Stimulated activated CD4-positive, alpha-beta T cell treated with anti-CD3 and anti-CD28 coated beads, Interleukin-1b, Interleukin-23, amount 100 ng/mL, for 48 hours (primary cell): ENCODE measurements around the gene ZFHX3.

ENCODE experiments used
- DNase-seq: peaks from one replicate; pipeline ENCODE4 v3.0.0-alpha.2; 2020

ZFHX3 gene

GRCh38 chr16:72969812-72970211, 78.1 kb downstream of the ZFHX3 start:
- no peak for DNase-seq

- DNase-seq: no peak
Observed at GRCh38 chr16:72969146-72969545, 78.8 kb downstream of the ZFHX3 start.

- DNase-seq: no peak
Observed at GRCh38 chr16:72967941-72968340, 80.0 kb downstream of the ZFHX3 start.

- DNase-seq: no peak
Observed at GRCh38 chr16:72963533-72964315, 84.2 kb downstream of the ZFHX3 start.

GRCh38 chr16:72962347-72962746, 85.6 kb downstream of the ZFHX3 start:
- no peak for DNase-seq

- no peak for DNase-seq
Observed at GRCh38 chr16:72961863-72962262, 86.1 kb downstream of the ZFHX3 start.

GRCh38 chr16:72961115-72961832, 86.7 kb downstream of the ZFHX3 start:
- no peak for DNase-seq

- DNase-seq: no peak
Observed at GRCh38 chr16:72960101-72960500, 87.8 kb downstream of the ZFHX3 start.

- no peak for DNase-seq
Observed at GRCh38 chr16:72959301-72959996, 88.5 kb downstream of the ZFHX3 start.

- no peak for DNase-seq
Observed at GRCh38 chr16:72958522-72959076, 89.3 kb downstream of the ZFHX3 start.

- no peak for DNase-seq
Observed at GRCh38 chr16:72957303-72958277, 90.3 kb downstream of the ZFHX3 start.

GRCh38 chr16:72956124-72957064, 91.5 kb downstream of the ZFHX3 start:
- DNase-seq: no peak

GRCh38 chr16:72952811-72953271, 95.1 kb downstream of the ZFHX3 start:
- DNase-seq: no peak

GRCh38 chr16:72952404-72952803, 95.5 kb downstream of the ZFHX3 start:
- no peak for DNase-seq

GRCh38 chr16:72951916-72952315, 96.0 kb downstream of the ZFHX3 start:
- no peak for DNase-seq

GRCh38 chr16:72950669-72951068, 97.3 kb downstream of the ZFHX3 start:
- DNase-seq: no peak

- DNase-seq: no peak
Observed at GRCh38 chr16:72948238-72948829, 99.6 kb downstream of the ZFHX3 start.

- DNase-seq: no peak
Observed at GRCh38 chr16:72947379-72948237, 100.3 kb downstream of the ZFHX3 start.

- DNase-seq: no peak
Observed at GRCh38 chr16:72946474-72947194, 101.3 kb downstream of the ZFHX3 start.
